NT2/D1 (cell line): ENCODE results near the gene ACOT9.

Experiments
- SUZ12 ChIP-seq: IDR thresholded peaks from 2 replicates; pipeline ENCODE4 v1.6.1; 2011; ENCODE audit not compliant: insufficient read length, insufficient read depth; ENCODE audit errors: extremely low read depth
- YY1 ChIP-seq: IDR thresholded peaks from 2 replicates; pipeline ENCODE4 v1.6.1; 2011; ENCODE audit not compliant: insufficient read length, insufficient read depth
- ZNF274 ChIP-seq: IDR thresholded peaks from 2 replicates; pipeline ENCODE4 v1.6.1; 2011; ENCODE audit warnings: mild to moderate bottlenecking, low read depth, low read length

DNA sequence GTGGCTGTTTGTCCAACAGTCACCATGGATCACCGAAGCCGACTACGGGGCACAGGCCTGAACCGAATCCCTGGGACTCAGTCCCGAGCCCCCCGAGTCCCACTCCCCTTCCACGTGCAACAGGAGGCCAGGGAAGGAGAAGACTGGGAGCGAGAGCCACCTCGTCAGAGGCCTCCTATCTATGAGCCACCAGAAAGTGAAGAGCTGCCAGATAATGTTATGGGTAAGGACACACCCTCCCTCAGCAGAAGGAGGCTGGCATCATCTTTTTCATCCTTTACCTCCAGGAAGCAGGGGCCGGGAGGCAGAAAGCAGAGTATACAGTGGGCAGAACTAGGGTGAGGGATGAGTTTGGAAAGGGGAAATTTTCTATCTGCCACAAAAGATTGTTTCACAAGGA lies 78.6 kb downstream of the ACOT9 start:
- no peak for TF ChIP-seq YY1
- no peak for TF ChIP-seq ZNF274
- TF ChIP-seq SUZ12, result no peak
